Subcutaneous abdominal adipose tissue (tissue), 5 donors: ENCODE measurements around the gene FGD6.
"Not testable (repeated sequence)": the region's sequence is repeated elsewhere in the genome, so short reads cannot be mapped to it uniquely, and the experiment has no call there.

ENCODE experiments used
- H3K27ac ChIP-seq: one replicate; pipeline ENCODE4 v1.7.0; 2013; ENCODE audit warnings: low read depth, mild to moderate bottlenecking, inconsistent platforms, low read length, moderate library complexity
- H3K27me3 ChIP-seq, 5 donors: one replicate each; pipeline ENCODE4 v1.7.0; 2013; ENCODE audit warnings: low read length in 5 of 5, inconsistent platforms in 1 of 5; ENCODE audit not compliant: control insufficient read depth in 5 of 5, insufficient read depth in 4 of 5
- H3K36me3 ChIP-seq, 5 donors: one replicate each; pipeline ENCODE4 v1.7.0; 2013; ENCODE audit warnings: low read length in 5 of 5; ENCODE audit not compliant: control insufficient read depth in 5 of 5, insufficient read depth in 5 of 5
- H3K4me1 ChIP-seq, 5 donors: one replicate each; pipeline ENCODE4 v1.7.0; 2013; ENCODE audit warnings: low read length in 5 of 5, mild to moderate bottlenecking in 3 of 5, moderate library complexity in 1 of 5; ENCODE audit not compliant: control insufficient read depth in 5 of 5, insufficient read depth in 5 of 5
- H3K4me3 ChIP-seq, 5 donors: one replicate each; pipeline ENCODE4 v1.7.0; 2013; ENCODE audit warnings: low read length in 5 of 5, low read depth in 1 of 5
- H3K9ac ChIP-seq, 5 donors: one replicate each; pipeline ENCODE4 v1.7.0; 2013; ENCODE audit warnings: low read length in 5 of 5, mild to moderate bottlenecking in 4 of 5, moderate library complexity in 3 of 5
- H3K9me3 ChIP-seq, 5 donors: one replicate each; pipeline ENCODE4 v1.7.0; 2013; ENCODE audit warnings: low read length in 5 of 5; ENCODE audit not compliant: control insufficient read depth in 5 of 5
- donor health status: healthy.
- donor health status: healthy.
- donor health status: healthy.
- donor health status: healthy.
- donor health status: healthy.

The FGD6 gene

DNA sequence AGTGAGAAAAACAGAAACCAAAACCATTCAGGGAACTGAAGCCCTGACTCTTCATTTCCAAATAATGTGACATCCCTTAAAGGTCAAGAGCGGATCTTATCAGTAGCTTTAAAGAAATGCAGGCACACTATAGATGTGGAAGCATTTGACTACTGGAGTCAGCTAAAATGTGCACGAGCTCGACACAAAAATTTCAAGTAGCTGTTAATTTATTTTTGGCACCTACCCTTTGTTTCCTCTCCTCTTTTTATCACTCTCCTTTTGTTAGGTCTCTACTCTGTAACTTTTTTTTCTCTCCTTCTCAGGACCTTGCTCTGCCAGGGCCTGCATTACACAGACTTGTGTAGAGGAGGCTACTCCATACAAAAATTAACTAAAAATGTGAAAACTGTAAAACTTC, 58.3 kb downstream of the FGD6 start:
- Histone ChIP-seq H3K9me3 (no peaks in the 10 kb centered on the region), H3K9ac (no peak overlapping the region), H3K27me3 (no peaks in the 10 kb centered on the region), H3K27ac (no peak overlapping the region), H3K4me1 (peaks cover 0 to 5% (median 0%) of the 10 kb centered on the region in 5 donors), H3K36me3 (no peaks in the 10 kb centered on the region), H3K4me3 (no peak overlapping the region)

DNA sequence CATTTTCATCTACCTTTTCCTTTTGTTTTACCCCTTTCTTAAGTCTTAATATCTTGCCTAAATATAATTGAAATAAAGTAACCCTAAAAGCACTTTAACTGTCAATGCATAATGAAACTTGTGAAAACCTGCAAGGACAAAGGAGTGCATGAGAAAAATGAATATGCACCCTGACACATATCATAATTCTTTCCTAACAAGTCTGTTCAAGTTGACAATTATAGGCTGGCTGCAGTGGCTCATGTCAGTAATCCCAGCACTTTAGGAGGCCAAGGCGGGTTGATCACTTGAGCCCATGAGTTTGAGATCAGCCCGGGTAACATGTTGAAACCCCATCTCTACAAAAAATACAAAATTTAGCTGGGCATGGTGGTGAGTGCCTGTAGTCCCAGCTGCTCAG, 65.4 kb downstream of the FGD6 start:
- Histone ChIP-seq H3K27me3 (no peaks in the 10 kb centered on the region), H3K4me3 (no peak overlapping the region), H3K36me3 (peaks cover 0 to 5% (median 2%) of the 10 kb centered on the region in 5 donors)

DNA sequence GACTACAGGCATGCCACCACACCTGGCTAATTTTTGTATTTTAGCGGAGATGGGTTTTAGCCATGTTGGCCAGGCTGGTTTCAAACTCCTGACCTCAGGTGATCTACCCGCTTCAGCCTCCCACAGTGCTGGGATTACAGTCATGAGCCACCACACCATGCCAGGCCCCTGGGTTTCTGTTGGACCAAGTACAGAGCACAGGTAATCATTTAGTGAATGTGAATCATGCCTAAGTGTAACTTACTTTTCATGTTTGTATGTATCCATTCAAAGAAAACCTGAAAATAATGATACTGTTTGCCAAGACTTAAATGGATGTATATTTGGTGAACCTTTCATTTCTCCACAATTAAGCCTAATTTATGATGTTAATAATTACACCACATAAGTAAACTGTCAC, 65.9 kb downstream of the FGD6 start:
- H3K4me3 ChIP-seq = no peak overlapping the region
- H3K9ac ChIP-seq = no peak overlapping the region
- H3K27me3 ChIP-seq = no peaks in the 10 kb centered on the region
- H3K27ac ChIP-seq = no peak overlapping the region
- no peaks in the 10 kb centered on the region for H3K4me1 ChIP-seq
- H3K36me3 ChIP-seq = peaks cover 0 to 5% (median 2%) of the 10 kb centered on the region in 5 donors
- no peaks in the 10 kb centered on the region for H3K9me3 ChIP-seq

More for the DNA sequence above, 65.4 kb downstream of the FGD6 start:
- Histone ChIP-seq H3K9ac (no peak overlapping the region), H3K4me1 (no peaks in the 10 kb centered on the region), H3K9me3 (no peaks in the 10 kb centered on the region), H3K27ac (no peak overlapping the region)

DNA sequence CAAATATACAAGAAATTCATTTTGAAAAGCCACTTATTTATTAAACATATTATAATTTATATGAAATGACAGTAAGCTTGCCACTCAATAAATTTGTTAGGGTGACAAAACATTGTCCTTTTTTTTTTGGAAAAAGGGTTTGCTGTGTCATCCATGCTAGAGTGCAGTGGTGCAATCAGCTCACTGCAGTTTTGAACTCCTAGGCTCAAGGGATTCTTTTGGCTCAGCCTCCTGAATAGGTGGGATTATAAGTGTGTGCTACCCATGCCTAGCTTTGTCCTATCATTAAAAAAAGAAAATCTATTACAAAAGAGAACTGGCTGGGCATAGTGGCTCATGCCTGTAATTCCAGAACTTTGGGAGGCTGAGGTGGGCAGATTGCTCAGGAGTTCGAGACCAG, 66.8 kb downstream of the FGD6 start:
- Histone ChIP-seq H3K27me3 (no peaks in the 10 kb centered on the region), H3K4me1 (no peaks in the 10 kb centered on the region), H3K9me3 (no peaks in the 10 kb centered on the region), H3K9ac (no peak overlapping the region), H3K27ac (no peak overlapping the region), H3K4me3 (no peak overlapping the region), H3K36me3 (peaks cover 0 to 5% (median 2%) of the 10 kb centered on the region in 5 donors)

DNA sequence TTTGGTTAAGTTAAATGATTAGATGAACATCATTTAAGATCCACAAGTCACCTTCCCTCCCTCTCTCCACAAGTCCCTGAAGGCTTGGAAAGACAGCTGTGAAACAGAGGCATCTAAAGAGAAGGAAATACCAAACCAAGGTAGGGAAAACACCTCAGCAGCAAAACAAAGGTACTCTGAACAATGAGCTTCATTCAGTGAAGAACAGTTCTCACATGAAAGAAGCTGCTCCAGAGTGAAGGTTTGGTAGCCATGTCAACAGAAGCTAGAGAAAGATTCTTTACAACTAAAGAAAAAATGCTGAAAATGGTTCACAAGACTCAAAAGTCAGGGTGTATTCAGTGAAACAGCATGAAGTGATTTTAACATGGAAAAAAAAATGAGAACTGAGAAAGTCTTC, 69.4 kb downstream of the FGD6 start:
- peaks cover 0 to 3% (median 0%) of the 10 kb centered on the region in 5 donors for H3K36me3 ChIP-seq
- H3K4me1 ChIP-seq = peaks cover 0 to 12% (median 0%) of the 10 kb centered on the region in 5 donors
- no peak overlapping the region for H3K4me3 ChIP-seq
- no peaks in the 10 kb centered on the region for H3K27me3 ChIP-seq
- no peak overlapping the region for H3K9ac ChIP-seq
- H3K27ac ChIP-seq = no peak overlapping the region
- no peaks in the 10 kb centered on the region for H3K9me3 ChIP-seq

DNA sequence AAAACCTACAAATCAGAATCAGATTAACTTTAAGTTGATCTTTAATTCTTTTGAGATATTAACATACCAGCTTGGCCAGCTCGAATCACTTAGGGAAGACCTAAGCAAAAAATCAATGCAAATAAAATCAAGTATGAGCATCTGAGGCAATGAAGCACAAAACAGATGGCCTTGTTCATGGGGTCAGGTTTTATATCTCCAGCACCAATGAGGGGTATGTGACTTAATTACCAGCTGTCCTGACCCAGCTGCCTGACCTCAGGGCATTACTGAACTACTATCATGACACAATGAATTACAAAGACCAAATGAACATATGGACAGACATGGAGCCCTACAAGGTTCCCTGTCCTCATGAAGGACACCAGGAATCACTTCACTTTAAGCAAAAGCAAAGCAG, 70.5 kb downstream of the FGD6 start:
- no peak overlapping the region for H3K27ac ChIP-seq
- no peak overlapping the region for H3K4me3 ChIP-seq
- H3K27me3 ChIP-seq = no peaks in the 10 kb centered on the region
- H3K9me3 ChIP-seq = no peaks in the 10 kb centered on the region
- no peak overlapping the region for H3K9ac ChIP-seq
- H3K36me3 ChIP-seq = no peaks in the 10 kb centered on the region
- H3K4me1 ChIP-seq = peaks cover 0 to 12% (median 0%) of the 10 kb centered on the region in 5 donors

DNA sequence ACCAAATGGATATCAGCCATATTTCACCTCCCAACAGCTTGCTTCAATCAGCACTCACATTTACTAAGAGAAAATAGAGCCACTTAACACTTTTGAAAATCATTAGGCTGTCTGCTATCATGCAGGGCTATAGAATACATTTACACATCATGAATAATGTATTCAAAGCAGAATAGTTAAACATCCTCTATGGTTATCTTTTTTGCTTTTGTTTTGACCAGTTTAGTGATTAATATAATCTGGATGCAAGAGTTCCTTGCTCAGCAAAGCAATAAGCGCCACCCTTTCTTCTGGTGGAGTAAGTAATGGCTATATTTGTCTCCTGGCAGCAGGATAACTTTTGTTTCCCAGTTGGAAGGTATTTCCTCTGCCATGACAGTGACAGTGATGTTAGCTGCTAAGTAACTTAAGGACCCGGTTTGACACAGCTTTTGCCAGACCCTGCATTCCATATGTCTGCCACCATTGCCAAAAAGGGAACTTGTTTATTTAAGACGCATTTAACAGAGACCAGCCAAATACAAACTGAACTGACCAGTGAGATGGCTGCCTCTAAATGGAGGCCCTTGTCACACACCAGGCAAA, 73.6 kb downstream of the FGD6 start:
- Histone ChIP-seq H3K27ac (no peak overlapping the region), H3K9me3 (no peaks in the 10 kb centered on the region), H3K36me3 (no peaks in the 10 kb centered on the region), H3K4me1 (peaks cover 0 to 14% (median 0%) of the 10 kb centered on the region in 5 donors), H3K4me3 (no peak overlapping the region), H3K9ac (no peak overlapping the region), H3K27me3 (no peaks in the 10 kb centered on the region)

DNA sequence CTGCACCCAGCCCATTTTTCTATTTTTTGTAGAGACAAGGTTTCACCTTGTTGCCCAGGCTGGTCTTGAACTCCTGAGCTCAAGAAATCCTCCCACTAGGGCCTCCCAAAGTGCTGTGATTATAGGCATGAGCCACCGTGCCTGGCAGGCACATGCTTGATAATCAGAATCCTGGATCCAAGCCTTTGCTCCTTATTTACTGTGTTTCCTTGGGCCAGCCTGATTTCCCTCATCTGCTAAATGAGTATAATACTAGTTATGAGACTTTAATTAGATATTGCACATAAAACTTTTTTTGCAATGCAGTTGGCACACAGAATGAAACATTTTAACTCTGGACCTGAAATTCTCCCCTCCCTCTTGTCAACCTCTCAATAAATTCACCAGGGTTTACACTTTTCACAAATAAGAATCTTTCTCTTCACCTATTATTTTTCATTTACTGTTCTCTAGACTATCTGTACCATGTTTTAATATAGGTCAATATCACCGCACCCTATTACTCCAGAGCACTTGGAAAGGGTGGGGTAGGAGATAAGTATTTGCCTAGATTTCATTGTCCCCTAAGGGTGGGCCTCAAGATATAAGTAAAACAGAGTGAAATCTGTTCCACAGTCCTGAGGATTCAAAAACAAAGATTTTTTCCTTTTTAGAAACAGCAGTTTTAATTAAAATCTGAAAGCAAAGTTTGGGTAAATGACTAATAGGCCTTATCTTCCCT, 74.7 kb downstream of the FGD6 start:
- H3K36me3 ChIP-seq = no peaks in the 10 kb centered on the region
- H3K9ac ChIP-seq = no peak overlapping the region
- no peak overlapping the region for H3K27ac ChIP-seq
- H3K27me3 ChIP-seq = no peaks in the 10 kb centered on the region
- peaks cover 0 to 14% (median 0%) of the 10 kb centered on the region in 5 donors for H3K4me1 ChIP-seq
- H3K9me3 ChIP-seq = no peaks in the 10 kb centered on the region
- H3K4me3 ChIP-seq = no peak overlapping the region

DNA sequence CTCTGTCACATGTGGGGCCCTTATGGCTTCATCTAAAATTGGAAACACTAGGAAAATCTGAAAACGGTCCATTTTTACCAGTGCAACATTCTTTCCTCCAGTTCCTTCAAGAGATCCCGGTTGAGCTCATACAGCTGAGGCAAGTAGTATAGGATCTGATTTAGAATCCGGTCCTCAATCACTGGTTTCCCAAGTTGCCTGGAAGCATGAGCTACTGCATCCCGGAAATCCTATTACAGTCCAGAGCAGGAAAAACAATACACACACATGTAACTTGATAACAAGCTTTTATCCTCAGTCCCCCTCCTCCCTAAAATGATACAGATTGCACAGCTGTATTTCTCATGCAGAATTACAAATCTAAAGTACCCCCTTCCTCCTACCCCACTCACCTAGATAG, 76.0 kb downstream of the FGD6 start:
- no peak overlapping the region for H3K9ac ChIP-seq
- H3K27me3 ChIP-seq = no peaks in the 10 kb centered on the region
- no peak overlapping the region for H3K4me3 ChIP-seq
- peaks cover 0 to 14% (median 0%) of the 10 kb centered on the region in 5 donors for H3K4me1 ChIP-seq
- no peaks in the 10 kb centered on the region for H3K9me3 ChIP-seq
- peaks cover 0 to 2% (median 0%) of the 10 kb centered on the region in 5 donors for H3K36me3 ChIP-seq
- H3K27ac ChIP-seq = no peak overlapping the region

DNA sequence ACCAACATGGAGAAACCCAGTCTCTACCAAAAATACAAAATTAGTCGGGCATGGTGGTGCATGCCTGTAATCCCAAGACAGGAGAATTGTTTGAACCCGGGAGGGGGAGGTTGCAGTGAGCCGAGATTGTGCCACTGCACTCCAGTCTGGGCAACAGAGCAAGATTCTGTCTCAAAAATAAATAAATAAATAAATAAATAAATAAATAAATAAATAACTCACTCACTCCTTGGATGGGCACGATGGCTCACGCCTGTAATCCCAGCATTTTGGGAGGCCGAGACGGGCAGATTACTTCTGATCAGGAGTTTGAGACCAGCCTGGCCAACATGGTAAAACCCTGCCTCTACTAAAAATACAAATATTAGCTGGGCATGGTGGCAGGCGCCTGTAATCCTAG, 79.2 kb downstream of the FGD6 start:
- not testable (repeated sequence) for H3K4me3 ChIP-seq, H3K9me3 ChIP-seq, H3K4me1 ChIP-seq, H3K27ac ChIP-seq, H3K27me3 ChIP-seq, H3K9ac ChIP-seq
- H3K36me3 ChIP-seq = peaks cover 0 to 13% (median 5%) of the 10 kb centered on the region in 5 donors
